ENCODE results near the gene MISP3.

DNA sequence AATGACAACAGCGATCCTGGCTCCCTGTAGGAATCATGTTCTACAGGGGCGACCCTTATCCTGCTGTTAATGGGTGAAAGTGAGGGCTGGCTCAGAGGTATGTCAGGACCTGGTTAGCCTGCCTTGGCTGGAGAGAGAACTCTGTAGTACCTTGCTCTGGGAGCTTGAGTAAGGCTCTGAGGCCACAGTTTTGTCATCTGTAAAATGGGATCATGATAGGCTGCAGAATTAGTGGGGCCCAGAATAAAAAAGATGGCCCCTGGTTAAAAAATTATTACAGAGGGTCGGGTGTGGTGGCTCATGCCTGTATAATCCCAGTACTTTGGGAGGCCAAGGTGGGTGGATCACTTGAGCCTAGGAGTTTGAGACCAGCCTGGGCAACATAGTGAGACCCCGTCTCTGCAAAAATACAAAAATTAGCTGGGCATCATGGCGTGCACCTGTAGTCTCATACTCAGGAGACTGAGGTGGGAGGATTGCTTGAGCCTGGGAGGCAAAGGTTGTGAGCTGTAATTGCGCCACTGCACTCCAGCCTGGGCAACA is 28.5 kb downstream of the MISP3 start:
- TF ChIP-seq, protein P1, sequence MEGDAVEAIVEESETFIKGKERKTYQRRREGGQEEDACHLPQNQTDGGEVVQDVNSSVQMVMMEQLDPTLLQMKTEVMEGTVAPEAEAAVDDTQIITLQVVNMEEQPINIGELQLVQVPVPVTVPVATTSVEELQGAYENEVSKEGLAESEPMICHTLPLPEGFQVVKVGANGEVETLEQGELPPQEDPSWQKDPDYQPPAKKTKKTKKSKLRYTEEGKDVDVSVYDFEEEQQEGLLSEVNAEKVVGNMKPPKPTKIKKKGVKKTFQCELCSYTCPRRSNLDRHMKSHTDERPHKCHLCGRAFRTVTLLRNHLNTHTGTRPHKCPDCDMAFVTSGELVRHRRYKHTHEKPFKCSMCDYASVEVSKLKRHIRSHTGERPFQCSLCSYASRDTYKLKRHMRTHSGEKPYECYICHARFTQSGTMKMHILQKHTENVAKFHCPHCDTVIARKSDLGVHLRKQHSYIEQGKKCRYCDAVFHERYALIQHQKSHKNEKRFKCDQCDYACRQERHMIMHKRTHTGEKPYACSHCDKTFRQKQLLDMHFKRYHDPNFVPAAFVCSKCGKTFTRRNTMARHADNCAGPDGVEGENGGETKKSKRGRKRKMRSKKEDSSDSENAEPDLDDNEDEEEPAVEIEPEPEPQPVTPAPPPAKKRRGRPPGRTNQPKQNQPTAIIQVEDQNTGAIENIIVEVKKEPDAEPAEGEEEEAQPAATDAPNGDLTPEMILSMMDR (IDR thresholded peaks at IDR 0.05): no peak
- no peak for TF ChIP-seq POLR2AphosphoS5 (IDR thresholded peaks at IDR 0.05; ENCODE audit: insufficient read depth in 1 of 2, low read depth in 1 of 2)
